Stimulated activated CD8-positive, alpha-beta memory T cell treated with anti-CD3 and anti-CD28 coated beads, Interleukin-12 subunit alpha, Interleukin-12 subunit beta, amount 100 ng/mL, for 24 hours (primary cell): ENCODE measurements around the gene SNRPA1.
"Not testable (repeated sequence)": the region's sequence is repeated elsewhere in the genome, so short reads cannot be mapped to it uniquely, and the experiment has no call there.

ENCODE experiments used
- DNase-seq: peaks from one replicate; pipeline ENCODE4 v3.0.0-alpha.2; 2020; ENCODE audit errors: extremely low read depth

SNRPA1 gene

GRCh38 chr15:101295607-101296161, 636 bp upstream of the SNRPA1 start:
- DNase-seq = peak; percentile 9

- DNase-seq = no peak
Measured at GRCh38 chr15:101293122-101293521, 1.9 kb downstream of the SNRPA1 start.

GRCh38 chr15:101288905-101289513, 6.0 kb downstream of the SNRPA1 start:
- DNase-seq = no peak

GRCh38 chr15:101287342-101287741, 7.7 kb downstream of the SNRPA1 start:
- not testable (repeated sequence) for DNase-seq

DNA sequence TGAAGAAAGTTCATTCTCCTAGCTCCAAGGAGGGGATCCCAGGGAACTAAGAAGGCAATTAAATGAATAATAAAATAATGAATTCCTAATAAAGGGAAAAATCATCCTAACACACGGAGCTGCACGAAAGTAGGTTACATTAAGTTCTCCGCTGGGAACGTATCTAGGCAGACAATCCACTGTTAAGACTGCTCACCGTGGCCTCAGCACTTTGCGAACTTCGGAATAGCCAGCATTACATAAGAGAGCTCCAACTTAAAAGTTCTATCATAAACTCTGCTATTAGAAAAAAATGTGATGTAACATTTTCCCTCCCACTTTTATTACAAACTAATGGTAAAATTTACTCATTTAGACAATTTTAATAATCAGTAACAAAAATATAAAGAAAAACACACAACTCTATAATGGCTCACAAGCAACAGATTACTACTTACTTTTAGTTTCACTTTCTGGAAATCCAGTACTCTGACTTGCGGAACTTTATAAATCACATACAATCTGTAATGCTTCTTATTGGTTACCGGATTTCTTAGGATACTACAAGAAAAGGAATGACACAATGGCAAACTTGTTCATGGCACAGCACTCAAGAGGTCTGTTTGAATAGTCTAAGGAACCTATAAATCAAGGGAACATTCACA, 8.5 kb downstream of the SNRPA1 start:
- no peak for DNase-seq

DNA sequence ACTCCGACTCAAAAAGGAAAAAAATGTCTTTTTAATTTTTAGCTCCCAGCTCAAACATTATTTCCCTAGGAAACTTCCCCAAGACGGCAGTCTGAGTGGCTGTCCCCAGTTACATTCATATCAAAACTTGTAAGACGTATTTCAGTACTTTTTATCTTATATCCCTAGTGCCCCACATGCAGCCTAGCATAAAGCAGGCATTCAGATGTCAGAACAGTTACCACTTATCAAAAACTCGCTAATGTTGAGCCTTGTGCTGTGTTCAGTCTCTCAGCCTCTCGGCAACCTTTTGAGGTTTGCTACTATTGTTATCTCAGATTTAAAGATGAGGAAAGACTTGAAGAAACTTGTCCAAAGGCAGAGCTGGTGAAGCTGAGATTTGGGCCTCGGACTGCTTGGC, 11.1 kb downstream of the SNRPA1 start:
- DNase-seq = no peak

GRCh38 chr15:101280007-101280406, 15.0 kb downstream of the SNRPA1 start:
- DNase-seq = no peak

GRCh38 chr15:101277943-101278564, 17.0 kb downstream of the SNRPA1 start:
- no peak for DNase-seq

GRCh38 chr15:101277038-101277822, 17.8 kb downstream of the SNRPA1 start, which contains the start of gene SELENOS:
SELENOS (minus strand) TSS chr15:101277485; CDS start chr15:101277417, 68 bp downstream.
- peak; percentile 71 for DNase-seq

GRCh38 chr15:101276501-101277037, 18.5 kb downstream of the SNRPA1 start:
- DNase-seq = no peak

- DNase-seq = no peak
Measured at GRCh38 chr15:101275018-101275417, 20.0 kb downstream of the SNRPA1 start.

- DNase-seq = no peak
Measured at GRCh38 chr15:101273534-101273933, 21.5 kb downstream of the SNRPA1 start.

GRCh38 chr15:101272584-101272983, 22.5 kb downstream of the SNRPA1 start:
- no peak for DNase-seq

DNA sequence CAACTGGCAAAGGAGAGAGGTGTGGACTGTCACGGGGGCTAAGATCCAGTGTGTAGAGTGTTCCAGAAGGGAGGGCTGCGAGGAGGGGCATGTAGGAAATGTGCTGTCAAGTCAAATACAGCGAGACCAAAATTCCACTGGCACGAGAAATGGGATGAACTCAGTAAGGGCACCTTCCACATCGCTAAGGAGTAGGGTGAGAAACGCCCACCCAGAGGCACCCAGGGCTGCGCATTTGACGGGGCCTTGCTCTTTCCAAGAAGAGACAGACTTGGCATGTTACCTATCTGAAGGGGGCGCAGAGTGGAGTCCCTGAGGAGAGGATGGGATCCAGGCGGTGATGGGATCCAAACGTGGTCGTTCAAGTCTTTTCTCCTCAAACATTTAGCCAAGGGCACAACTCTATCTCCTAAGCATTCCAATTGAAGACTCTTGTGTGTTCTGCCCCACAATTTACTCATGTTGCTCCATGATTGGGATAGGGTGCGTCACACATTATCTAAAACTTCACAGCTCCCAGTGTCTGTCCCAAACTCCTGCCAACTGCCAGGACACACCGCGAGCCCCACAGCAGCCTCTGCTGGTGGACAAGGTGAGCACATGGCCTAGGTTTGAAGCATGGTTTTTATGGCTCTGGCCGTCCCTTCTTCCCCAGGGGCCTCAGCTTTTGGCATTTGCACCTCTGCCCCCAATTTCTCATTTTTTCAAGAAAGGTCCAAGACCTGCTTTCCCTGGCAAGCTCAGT, 25.4 kb downstream of the SNRPA1 start:
- no peak for DNase-seq

- no peak for DNase-seq
Measured at GRCh38 chr15:101267320-101268104, 27.5 kb downstream of the SNRPA1 start.

GRCh38 chr15:101266787-101267186, 28.3 kb downstream of the SNRPA1 start:
- DNase-seq = no peak

DNA sequence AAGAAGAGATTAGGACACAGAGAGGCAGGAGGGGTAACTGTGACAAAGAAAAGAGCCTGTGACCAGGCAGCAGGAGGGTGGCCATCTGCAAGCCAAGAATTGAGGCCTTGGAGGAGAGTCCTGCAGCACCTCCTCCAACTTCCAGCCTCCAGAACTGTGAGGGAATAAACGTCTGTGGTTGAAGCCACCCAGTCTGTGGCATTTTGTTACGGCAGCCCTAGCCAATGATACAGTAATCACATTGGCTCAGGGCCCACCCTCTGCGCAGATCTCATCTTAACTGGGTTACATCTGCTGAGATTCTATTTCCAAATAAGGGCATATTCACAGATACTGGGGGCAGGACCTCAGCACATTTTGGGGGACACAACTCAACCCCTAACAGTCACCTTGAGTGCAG, 29.0 kb downstream of the SNRPA1 start:
- DNase-seq = no peak

DNA sequence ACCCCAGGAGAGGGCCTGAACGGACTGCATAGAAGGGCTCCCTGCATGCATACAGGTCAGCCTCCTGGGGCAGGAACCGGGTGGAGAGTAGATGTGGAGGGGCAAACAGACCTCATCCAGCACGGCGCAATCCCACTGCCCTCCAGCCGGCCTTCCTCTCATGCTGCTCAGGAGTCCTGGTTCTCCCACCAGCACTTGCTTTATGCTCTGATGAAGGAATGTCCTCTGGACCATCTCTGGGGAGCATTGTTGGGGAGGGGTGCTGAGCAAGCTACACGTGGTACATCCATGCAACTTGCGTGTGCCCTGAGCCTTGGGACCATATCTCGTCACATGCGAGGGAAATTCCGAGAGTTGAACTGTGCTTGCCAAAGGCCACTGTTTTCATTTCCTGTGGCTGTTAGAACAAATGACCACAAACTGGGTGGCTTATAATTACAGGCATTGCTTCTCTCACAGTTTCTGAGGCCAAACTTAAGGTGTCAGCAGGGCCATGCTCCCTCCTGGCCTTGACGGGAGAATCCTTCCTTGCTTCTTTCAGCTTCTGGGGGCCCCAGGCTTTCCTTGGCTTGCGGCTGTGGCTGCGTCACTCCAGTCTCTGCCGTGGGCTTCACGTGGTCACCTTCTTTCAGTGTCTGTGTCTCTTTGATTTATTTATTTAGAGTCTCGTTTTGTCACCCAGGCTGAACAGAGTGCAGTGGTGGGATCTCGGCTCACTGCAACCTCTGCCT, 30.0 kb downstream of the SNRPA1 start:
- DNase-seq = no peak

GRCh38 chr15:101264011-101264410, 31.0 kb downstream of the SNRPA1 start:
- DNase-seq = no peak

DNA sequence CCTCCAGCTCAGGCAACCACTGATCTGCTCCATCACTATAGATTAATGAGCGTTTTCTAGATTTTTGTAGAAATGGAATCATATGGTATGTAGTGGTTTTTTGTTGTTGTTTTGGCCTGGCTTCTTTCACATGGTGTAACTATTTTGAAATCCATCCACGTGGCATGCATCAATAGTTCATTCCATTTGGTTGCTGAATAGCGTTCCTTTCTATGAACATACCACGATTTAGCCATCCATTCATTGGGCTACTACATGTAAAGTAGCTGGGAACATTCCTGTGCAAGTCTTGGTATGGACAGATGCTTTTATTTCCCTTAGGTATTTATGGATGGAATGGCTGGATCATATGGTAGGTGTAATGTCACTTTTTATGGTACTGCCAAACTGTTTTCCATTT, 32.5 kb downstream of the SNRPA1 start:
- no peak for DNase-seq
